GM19351 (cell line): Measurements from ENCODE around the gene CEP70.
"Not testable (repeated sequence)": the region's sequence is repeated elsewhere in the genome, so short reads cannot be mapped to it uniquely, and the experiment has no call there.

ENCODE experiments used
- ATAC-seq: cut with Tn5 transposase; IDR thresholded peaks from one replicate; pipeline ENCODE4 v1.9.1; 2021; ENCODE audit warnings: mild to moderate bottlenecking, moderate library complexity; ENCODE audit not compliant: unreplicated experiment

Gene CEP70

DNA sequence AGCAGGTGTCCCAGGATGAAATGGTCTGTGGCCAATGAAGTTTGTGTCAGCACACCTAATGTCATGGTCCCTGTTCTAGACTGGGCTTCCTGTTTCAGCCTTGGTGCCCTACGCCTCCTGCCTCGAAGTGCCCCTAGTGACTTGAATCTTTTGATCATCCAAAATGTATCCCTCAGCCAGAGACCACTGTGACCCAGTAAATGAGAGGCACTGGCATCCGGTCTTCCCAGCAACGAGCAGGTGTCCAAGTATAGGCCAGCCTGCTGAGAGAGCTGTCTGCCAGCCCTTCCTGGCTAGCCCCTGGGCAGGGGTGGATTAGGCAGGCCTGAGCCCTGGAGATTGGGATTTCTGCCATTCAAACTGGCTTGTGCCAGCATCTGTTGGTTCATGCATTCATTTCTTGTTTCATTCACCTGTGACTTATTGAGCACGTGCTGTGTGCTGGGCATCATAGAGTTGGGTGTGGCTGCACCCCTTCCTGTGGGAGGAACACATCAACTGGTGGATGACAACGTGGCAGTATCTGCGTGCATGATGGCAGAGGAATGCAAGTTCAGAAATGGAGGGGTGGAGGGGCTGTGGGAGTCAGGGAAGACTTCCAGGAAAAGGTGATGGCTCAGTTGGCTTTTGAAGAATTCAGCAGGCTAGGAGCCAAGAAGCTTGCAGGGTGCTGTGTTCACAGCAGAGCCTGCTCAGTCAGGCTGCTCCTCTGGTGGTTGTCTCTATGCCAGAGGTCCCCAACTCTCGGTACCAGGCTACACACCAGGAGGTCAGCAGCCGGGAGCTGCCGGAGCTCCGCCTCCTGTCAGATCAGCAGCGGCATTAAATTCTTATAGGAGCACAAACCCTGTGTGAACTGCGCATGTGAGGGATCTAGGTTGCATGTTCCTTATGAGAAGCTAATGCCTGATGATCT is 138.0 kb downstream of the CEP70 start:
- no peak for ATAC-seq

DNA sequence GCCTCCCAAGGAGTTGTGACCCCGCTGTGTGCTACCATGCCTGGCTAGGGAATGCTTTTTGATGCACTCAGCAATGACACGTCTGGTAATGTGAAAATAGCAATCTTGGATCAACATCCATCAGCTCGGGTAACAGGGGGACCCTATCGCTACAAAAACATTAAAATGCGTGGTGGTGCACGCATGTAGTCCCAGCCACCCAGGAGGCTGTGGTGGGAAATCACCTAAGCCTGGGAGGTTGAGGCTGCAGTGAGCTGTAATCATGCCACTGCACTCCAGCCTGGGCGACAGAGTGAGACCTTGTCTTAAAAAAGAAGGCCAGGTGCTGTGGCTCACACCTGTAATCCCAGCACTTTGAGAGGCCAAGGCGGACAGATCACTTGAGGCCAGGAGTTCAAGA is 140.1 kb downstream of the CEP70 start:
- not testable (repeated sequence) for ATAC-seq

DNA sequence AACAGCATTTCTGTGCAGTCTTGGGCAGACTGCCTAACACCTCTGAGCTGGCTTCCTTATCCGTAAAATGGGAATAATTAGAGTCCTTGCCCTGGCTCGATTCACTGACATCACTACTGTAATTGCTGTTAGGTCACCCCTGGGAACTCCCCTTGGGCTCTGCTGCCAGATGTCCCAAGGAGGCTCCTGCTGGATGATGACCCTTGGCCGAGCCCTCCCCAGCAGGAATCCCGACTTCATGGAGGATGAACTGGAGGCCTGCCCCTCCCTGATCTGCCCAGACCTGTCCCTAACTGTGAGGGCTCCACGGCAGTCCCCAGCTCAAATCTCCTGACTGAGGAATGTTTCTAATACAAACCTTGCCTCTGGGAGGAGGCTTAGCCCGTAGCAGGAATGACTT is 141.6 kb downstream of the CEP70 start:
- no peak for ATAC-seq

DNA sequence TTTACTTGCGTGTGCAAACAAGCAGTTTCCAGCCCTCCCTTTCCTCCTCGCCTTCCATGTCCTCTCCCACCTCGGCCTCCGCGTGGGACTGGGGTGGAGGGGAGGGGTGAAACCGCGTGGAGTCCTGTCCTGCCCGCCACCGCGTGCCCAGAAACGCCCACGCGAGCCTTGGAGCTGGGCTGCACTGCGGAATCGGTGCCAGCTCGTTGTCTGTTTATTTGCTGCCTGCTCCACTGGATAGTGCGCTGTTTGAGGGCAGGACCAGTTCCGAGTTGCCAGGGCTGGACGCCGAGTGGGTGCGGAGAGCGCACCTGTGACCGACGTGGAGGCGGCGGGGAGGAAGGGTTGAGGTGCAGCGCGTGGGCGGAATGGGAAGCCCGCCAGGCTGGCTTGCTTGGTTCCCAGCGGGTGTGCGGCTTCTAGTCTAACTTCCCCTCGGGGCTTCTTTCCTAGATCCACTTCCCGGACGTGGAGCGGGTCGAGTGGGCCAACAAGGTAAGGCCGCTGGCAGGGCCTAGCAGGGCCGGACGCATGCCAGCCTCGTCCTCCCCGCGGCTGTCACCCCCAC is 142.4 kb downstream of the CEP70 start:
- no peak for ATAC-seq

DNA sequence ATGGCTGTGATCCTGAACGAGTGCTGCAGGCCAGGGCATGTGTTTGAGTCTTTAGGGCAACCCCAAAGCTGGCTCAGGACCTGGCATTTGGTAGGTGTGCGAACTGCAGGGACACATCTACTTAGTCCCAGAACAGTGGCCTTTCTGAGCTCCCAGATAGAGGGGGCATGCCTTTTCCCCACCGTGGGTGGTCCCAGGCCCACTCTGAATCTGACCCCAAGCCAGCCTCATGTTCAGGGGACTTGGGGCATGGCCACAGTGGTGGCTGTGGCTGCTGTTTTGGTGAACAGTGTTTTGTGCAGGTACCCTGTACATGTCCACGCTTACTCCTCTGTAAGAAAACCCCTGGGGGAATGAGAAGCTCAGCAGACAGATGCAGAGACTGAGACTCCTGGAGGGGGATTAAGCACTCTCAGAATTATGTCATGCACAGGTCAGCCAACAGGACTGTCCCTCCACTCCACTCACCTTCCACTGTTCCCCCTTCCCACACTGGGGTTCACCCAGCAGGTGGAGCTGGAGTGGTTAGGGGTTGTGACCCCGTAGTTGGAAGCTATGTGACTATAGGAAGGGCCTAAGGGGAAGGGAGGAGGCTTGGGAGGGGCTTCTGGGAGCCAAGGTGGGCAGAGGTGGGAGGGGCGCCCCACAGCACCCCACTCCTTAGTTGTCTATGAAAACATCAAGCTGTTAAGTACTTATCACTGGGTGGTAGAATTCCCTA is 143.2 kb downstream of the CEP70 start:
- ATAC-seq = no peak

DNA sequence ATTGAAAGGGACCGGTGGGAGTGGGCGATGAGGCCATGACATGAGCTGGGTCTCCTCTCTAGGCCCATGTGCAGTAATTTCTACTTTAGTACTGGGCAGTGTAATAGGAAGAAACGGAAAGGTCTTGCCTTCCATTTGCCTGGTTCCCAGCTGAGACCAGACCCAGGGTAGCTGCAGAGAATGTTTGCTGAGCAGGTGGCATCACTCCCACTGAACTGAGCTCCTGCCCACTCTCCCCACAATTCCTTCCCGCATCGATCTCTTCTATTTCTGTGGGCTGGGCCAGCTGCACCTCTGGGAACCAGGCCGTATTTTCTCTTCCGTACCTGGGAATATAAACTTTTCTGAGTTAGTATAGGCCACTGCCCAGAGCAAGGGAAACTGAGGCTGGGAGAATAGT is 143.9 kb downstream of the CEP70 start:
- no peak for ATAC-seq

DNA sequence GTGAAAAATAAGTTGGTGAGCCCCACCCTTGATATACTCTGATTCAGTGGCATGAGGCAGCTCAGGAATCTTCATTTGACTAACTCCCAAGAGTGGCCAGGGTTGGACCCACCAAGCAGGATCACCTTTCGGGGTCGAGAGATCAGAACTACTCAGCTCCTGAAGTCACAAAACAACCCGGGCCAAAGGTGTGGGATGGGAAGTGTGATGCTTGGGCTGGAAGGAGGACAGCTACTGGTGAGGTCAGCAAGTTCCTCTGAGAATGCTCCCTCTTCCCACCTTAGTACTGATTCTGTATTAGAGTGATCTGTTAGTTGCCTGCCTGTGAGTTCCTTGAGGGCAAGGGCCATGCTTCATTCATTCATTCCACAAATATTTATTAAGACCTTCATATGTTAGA is 144.6 kb downstream of the CEP70 start:
- ATAC-seq = no peak

DNA sequence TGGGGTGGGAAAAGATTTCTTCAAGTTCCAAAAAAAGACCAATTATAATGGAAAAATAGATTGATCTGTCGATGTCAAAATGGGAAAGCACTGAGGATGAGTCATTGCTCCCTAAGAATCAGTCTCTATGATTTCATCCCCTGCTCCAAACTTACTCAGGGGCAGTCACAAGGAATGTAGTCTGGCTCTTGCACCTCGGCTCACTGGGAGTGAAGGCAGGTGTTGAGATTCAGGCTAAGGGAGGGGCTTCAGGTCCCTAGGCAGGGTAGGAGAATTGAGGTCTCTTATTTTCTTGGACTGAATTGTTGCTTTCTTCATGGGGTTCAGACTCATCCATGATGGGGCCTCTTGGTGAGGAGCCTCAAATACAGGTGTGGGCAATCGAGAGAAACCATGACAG is 145.4 kb downstream of the CEP70 start:
- ATAC-seq = no peak

DNA sequence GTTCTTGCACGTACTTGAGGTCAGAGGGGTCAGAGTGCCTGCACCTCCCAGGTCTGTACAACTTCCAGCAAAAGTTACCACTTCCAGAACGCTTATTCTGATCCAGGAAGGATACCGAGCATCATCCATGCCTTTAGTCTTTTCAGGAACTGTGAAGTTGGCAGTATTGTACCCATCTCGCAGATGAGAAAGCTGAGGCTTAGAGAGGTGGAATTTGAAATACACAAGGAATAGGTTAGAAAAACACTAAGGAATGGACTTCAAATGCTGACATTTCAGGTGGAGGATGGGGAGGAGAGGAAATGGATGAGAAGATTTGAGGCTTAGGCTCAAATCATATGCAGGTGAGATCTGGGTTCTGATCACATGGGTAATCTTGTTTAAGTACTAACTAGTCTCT is 148.4 kb downstream of the CEP70 start:
- no peak for ATAC-seq

DNA sequence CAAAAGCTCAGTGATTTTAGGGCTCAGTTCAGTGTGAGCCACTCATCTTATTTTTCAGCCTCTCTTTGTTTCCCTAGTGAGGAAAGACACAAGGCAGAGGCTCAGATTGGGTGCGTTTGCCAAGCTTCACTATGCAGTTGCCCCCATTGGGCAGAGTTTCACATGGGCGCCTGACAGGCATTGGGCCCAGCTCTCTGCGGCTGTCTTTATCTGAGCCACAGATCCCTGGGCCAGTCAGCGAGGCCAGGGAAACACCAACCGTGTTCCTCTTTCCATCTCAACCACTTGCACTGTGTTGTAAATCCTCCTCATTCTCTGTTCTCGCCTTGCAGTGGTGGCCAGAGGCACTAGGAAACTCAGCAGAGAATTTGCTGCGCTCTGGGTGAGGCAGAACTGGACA is 148.8 kb downstream of the CEP70 start:
- no peak for ATAC-seq
